ENCODE results near the gene ARG1.

- no peak for TF ChIP-seq CTCF (conservative IDR thresholded peaks at IDR 0.05)
- TF ChIP-seq EZH2 (IDR thresholded peaks at IDR 0.05; ENCODE audit: low read depth): no peak
These were observed 40.4 kb downstream of the ARG1 start for GRCh38 chr6:131613296-131613925.
